Nephron progenitor cell (in vitro differentiated cells): ENCODE measurements around the gene OR56A5.

Experiments
- DNase-seq: peaks from one replicate; pipeline ENCODE4 v3.0.0; 2021
- H3K27ac Mint-ChIP-seq: 2 replicates; pipeline ENCODE4 v1.8.0; 2021; ENCODE audit warnings: mild to moderate bottlenecking, moderate library complexity, mixed read lengths
- H3K27me3 Mint-ChIP-seq: 2 replicates; pipeline ENCODE4 v1.8.0; 2021; ENCODE audit warnings: mild to moderate bottlenecking, low read depth, mixed read lengths; ENCODE audit not compliant: poor library complexity
- H3K36me3 Mint-ChIP-seq: 2 replicates; pipeline ENCODE4 v1.8.0; 2021; ENCODE audit warnings: low read depth, mixed read lengths
- H3K4me1 Mint-ChIP-seq: 2 replicates; pipeline ENCODE4 v1.8.0; 2021; ENCODE audit warnings: mixed read lengths
- H3K4me3 Mint-ChIP-seq: 2 replicates; pipeline ENCODE4 v1.8.0; 2021; ENCODE audit warnings: mild to moderate bottlenecking, moderate library complexity, mixed read lengths
- H3K9me3 Mint-ChIP-seq: 2 replicates; pipeline ENCODE4 v1.8.0; 2021; ENCODE audit warnings: mild to moderate bottlenecking, moderate library complexity, mixed read lengths
- CTCF ChIP-seq: fragments of 200-600 bp; sonication (generic); IDR thresholded peaks from 2 replicates; pipeline ENCODE4 v1.5.0; 2021; ENCODE audit warnings: antibody characterized with exemption

OR56A5 gene

GRCh38 chr11:5994791-5995190 is 26.5 kb upstream of the OR56A5 start:
- H3K4me3 Mint-ChIP-seq = no peak overlapping the region
- no peak overlapping the region for H3K27ac Mint-ChIP-seq
- no peak for DNase-seq
- H3K4me1 Mint-ChIP-seq = no peaks in the 10 kb centered on the region
- no peaks in the 10 kb centered on the region for H3K36me3 Mint-ChIP-seq
- H3K9me3 Mint-ChIP-seq = no peaks in the 10 kb centered on the region
- no peak for TF ChIP-seq CTCF
- H3K27me3 Mint-ChIP-seq = peaks cover 15% of the 10 kb centered on the region

GRCh38 chr11:5992604-5993251 is 24.4 kb upstream of the OR56A5 start:
- no peaks in the 10 kb centered on the region for H3K9me3 Mint-ChIP-seq

GRCh38 chr11:5992150-5992549 is 23.9 kb upstream of the OR56A5 start:
- no peaks in the 10 kb centered on the region for H3K36me3 Mint-ChIP-seq
- H3K27ac Mint-ChIP-seq = peak overlapping the region; percentile 73
- peaks cover 19% of the 10 kb centered on the region for H3K27me3 Mint-ChIP-seq
- H3K4me1 Mint-ChIP-seq = no peaks in the 10 kb centered on the region
- H3K9me3 Mint-ChIP-seq = no peaks in the 10 kb centered on the region
- no peak overlapping the region for H3K4me3 Mint-ChIP-seq
- TF ChIP-seq CTCF = no peak
- no peak for DNase-seq

More at GRCh38 chr11:5992604-5993251, 24.4 kb upstream of the OR56A5 start:
- no peaks in the 10 kb centered on the region for H3K36me3 Mint-ChIP-seq
- no peaks in the 10 kb centered on the region for H3K4me1 Mint-ChIP-seq
- H3K27ac Mint-ChIP-seq = peak overlapping the region; percentile 73
- TF ChIP-seq CTCF = peak; percentile 66
- no peak overlapping the region for H3K4me3 Mint-ChIP-seq
- DNase-seq = no peak
- peaks cover 16% of the 10 kb centered on the region for H3K27me3 Mint-ChIP-seq

GRCh38 chr11:5989203-5989602 is 20.9 kb upstream of the OR56A5 start:
- DNase-seq = no peak
- no peaks in the 10 kb centered on the region for H3K9me3 Mint-ChIP-seq
- peaks cover 22% of the 10 kb centered on the region for H3K27me3 Mint-ChIP-seq
- no peak overlapping the region for H3K27ac Mint-ChIP-seq
- no peaks in the 10 kb centered on the region for H3K4me1 Mint-ChIP-seq
- H3K36me3 Mint-ChIP-seq = no peaks in the 10 kb centered on the region
- no peak for TF ChIP-seq CTCF
- H3K4me3 Mint-ChIP-seq = no peak overlapping the region

GRCh38 chr11:5986885-5987284 is 18.6 kb upstream of the OR56A5 start, which contains the start of gene OR52L1:
Gene OR52L1 (minus strand): TSS chr11:5986985. CDS start chr11:5986930, 55 bp downstream.
- no peak within 1 kb of the TSS for H3K27ac Mint-ChIP-seq
- H3K4me3 Mint-ChIP-seq = no peak within 1 kb of the TSS
- H3K36me3 Mint-ChIP-seq = no peaks in the 10 kb centered on the region
- no peak for DNase-seq
- H3K27me3 Mint-ChIP-seq = peaks cover 22% of the 10 kb centered on the region
- TF ChIP-seq CTCF = no peak
- no peaks in the 10 kb centered on the region for H3K9me3 Mint-ChIP-seq
- no peaks in the 10 kb centered on the region for H3K4me1 Mint-ChIP-seq

GRCh38 chr11:5983443-5983842 is 15.1 kb upstream of the OR56A5 start:
- TF ChIP-seq CTCF = peak; percentile 15

More at GRCh38 chr11:5983443-5983842, 15.1 kb upstream of the OR56A5 start:
- no peak overlapping the region for H3K27ac Mint-ChIP-seq
- no peak overlapping the region for H3K4me3 Mint-ChIP-seq
- peaks cover 27% of the 10 kb centered on the region for H3K27me3 Mint-ChIP-seq
- H3K36me3 Mint-ChIP-seq = no peaks in the 10 kb centered on the region
- no peaks in the 10 kb centered on the region for H3K4me1 Mint-ChIP-seq
- no peak for DNase-seq
- peaks cover 32% of the 10 kb centered on the region for H3K9me3 Mint-ChIP-seq
